HepG2 (cell line): ENCODE data around the gene PPFIA2. TPM values are rescaled to one million over a fixed set of nuclear protein-coding genes. Genes with fewer than 3 reads are reported as not detected.

ENCODE experiments used
- ATAC-seq: fragments of 200-7000 bp; cut with Tn5 transposase; 3 replicates; pipeline ENCODE4 v1.9.1; 2020; ENCODE audit warnings: mild to moderate bottlenecking, moderate library complexity
- BruUV-seq: library from RNA; stranded (reverse); fragments of 400-500 nt; replicated peaks from 2 replicates; lab custom pipeline; 2021; lab: Mats Ljungman, UMichigan
- CTCF ChIA-PET: fragments of 300-600 bp; formaldehyde crosslinking; extraction: SDS; loops from one replicate; lab custom pipeline; 2021; ENCODE audit warnings: low total read pairs, inconsistent platforms, low intra/inter-chr PET ratio; lab: Yijun Ruan, JAX
- POLR2A ChIA-PET: fragments of 350-600 bp; sonication (Branson Sonifier 250); formaldehyde crosslinking; loops from one replicate; lab custom pipeline; 2020; ENCODE audit warnings: antibody characterized with exemption, inconsistent platforms; lab: Yijun Ruan, JAX
- DNase-seq: peaks from one replicate; pipeline ENCODE4 v3.0.0-alpha.2; 2015; ENCODE audit warnings: low spot score
- FAIRE-seq: peaks from 3 replicates; lab custom pipeline; 2011; peaks lifted over from hg19 to GRCh38; lab: Jason Lieb, UNC
- H2AFZ ChIP-seq: one replicate; pipeline ENCODE4 v1.6.1; 2011; ENCODE audit warnings: low read length, inconsistent platforms
- H3K27ac ChIP-seq: fragments of 300-600 bp; 3 replicates; pipeline ENCODE4 v1.8.0; 2011; ENCODE audit warnings: mixed run types, mild to moderate bottlenecking, mixed read lengths, low read length, inconsistent platforms; ENCODE audit not compliant: insufficient read depth; ENCODE audit errors: extremely low read length
- H3K27me3 ChIP-seq, 2 experiments: fragments of 200-600 bp in 1 of 2; 2 replicates in 1 of 2; 3 replicates in 1 of 2; pipeline versions ENCODE4 v1.6.0 to v1.8.0; 2011; ENCODE audit warnings: low read length in 2 of 2, mild to moderate bottlenecking in 2 of 2, moderate library complexity in 2 of 2, inconsistent platforms in 1 of 2; ENCODE audit not compliant: insufficient read depth in 2 of 2, control insufficient read depth in 1 of 2
- H3K36me3 ChIP-seq, 2 experiments: fragments of 200-600 bp in 1 of 2; replicated peaks in 1 of 2; 2 replicates in 1 of 2; 3 replicates in 1 of 2; pipeline versions ENCODE4 v1.5.1 to v1.8.0; 2011; ENCODE audit warnings: low read length in 2 of 2, inconsistent platforms in 1 of 2; ENCODE audit not compliant: insufficient read depth in 2 of 2, control insufficient read depth in 1 of 2
- H3K4me1 ChIP-seq: 2 replicates; pipeline ENCODE4 v1.5.1; 2012; ENCODE audit warnings: low read length, inconsistent platforms; ENCODE audit not compliant: insufficient read depth
- H3K4me2 ChIP-seq: 2 replicates; pipeline ENCODE4 v1.6.0; 2011; ENCODE audit warnings: low read depth, low read length, inconsistent platforms
- H3K4me3 ChIP-seq, 3 experiments: fragments of 200-600 bp in 1 of 3; sonication (generic), shearing (Covaris generic) in 1 of 3; replicated peaks in 1 of 3; 2 replicates each; pipeline ENCODE4 v1.5.1; 2011 to 2016; ENCODE audit warnings: low read length in 3 of 3, inconsistent platforms in 2 of 3, low read depth in 2 of 3, mild to moderate bottlenecking in 2 of 3, control low read depth in 1 of 3, mixed read lengths in 1 of 3; ENCODE audit not compliant: insufficient read depth in 1 of 3
- H3K79me2 ChIP-seq: one replicate; pipeline ENCODE4 v1.6.1; 2011; ENCODE audit warnings: low read length, inconsistent platforms; ENCODE audit not compliant: insufficient read depth
- H3K9ac ChIP-seq: 2 replicates; pipeline ENCODE4 v1.6.0; 2011; ENCODE audit warnings: mild to moderate bottlenecking, low read depth, low read length, inconsistent platforms; ENCODE audit not compliant: insufficient read depth
- H3K9me3 ChIP-seq: 2 replicates; pipeline ENCODE4 v1.5.1; 2012; ENCODE audit warnings: mild to moderate bottlenecking, low read length
- H4K20me1 ChIP-seq: 2 replicates; pipeline ENCODE4 v1.6.0; 2011; ENCODE audit warnings: inconsistent platforms, mild to moderate bottlenecking, low read length, moderate library complexity; ENCODE audit not compliant: insufficient read depth
- POLR2A ChIP-seq, 2 experiments: IDR thresholded peaks; 2 replicates each; pipeline ENCODE4 v1.6.1; 2011; ENCODE audit warnings: low read depth in 2 of 2, low read length in 2 of 2, mild to moderate bottlenecking in 1 of 2, moderate library complexity in 1 of 2; ENCODE audit not compliant: insufficient read depth in 1 of 2
- TCF12 ChIP-seq, 2 experiments: fragments of 450-650 bp in 1 of 2; sonication (generic) in 1 of 2; formaldehyde crosslinking in 1 of 2; IDR thresholded peaks; 2 replicates each; pipeline versions ENCODE4 v1.6.1 to v1.8.0; 2017 to 2022; ENCODE audit warnings: antibody characterized with exemption in 1 of 2, mild to moderate bottlenecking in 1 of 2, missing genetic modification reagents in 1 of 2, moderate library complexity in 1 of 2
- YEATS2 ChIP-seq: sonication (generic); formaldehyde crosslinking; IDR thresholded peaks from 2 replicates; pipeline ENCODE4 v1.4.0; 2020; ENCODE audit warnings: missing genetic modification reagents, borderline replicate concordance
- ZNF607 ChIP-seq: sonication (generic); formaldehyde crosslinking; IDR thresholded peaks from 2 replicates; pipeline ENCODE4 v1.5.1; 2020; ENCODE audit warnings: missing genetic modification reagents, mild to moderate bottlenecking, borderline replicate concordance
- ZNF7 ChIP-seq: IDR thresholded peaks from 2 replicates; pipeline ENCODE4 v1.6.1; 2016; ENCODE audit warnings: missing biosample characterization, missing genetic modification reagents
- WGBS: methylation state at CpG from one replicate; pipeline ENCODE4 v1.1.6; 2017; ENCODE audit warnings: low lambda C conversion rate; 5-methylcytosine and 5-hydroxymethylcytosine counted together
- in situ Hi-C: cut with HindIII; loops from 2 replicates; pipeline ENCODE4 v1.10.0; 2017; ENCODE audit warnings: low pct_unique_long_range_greater_than_20kb; ENCODE audit not compliant: extremely low pct_ligation_motif_present
- intact Hi-C: fragments of 100-400 bp; cut with micrococcal nuclease; formaldehyde crosslinking; loops from one replicate; pipeline ENCODE4 v1.10.0; 2022; ENCODE audit not compliant: unreplicated experiment
- polyA plus RNA-seq, 8 experiments: library from polyadenylated mRNA; depleted of rRNA in 3 of 8; stranded (reverse) in 7 of 8; unstranded in 1 of 8; fragments of >200 nt; fragmentation: Illumina TruSeq in 4 of 8; extraction: Trizol in 4 of 8; gene quantifications; 2 replicates each; pipeline versions ENCODE4 v1.2.1 to v1.2.3, GENCODE V29; 2011 to 2016; ENCODE audit warnings: low read depth in 4 of 8, missing spikeins in 1 of 8, mixed read lengths in 1 of 8; ENCODE audit not compliant: insufficient read depth in 1 of 8
- total RNA-seq, 5 experiments: library from RNA; depleted of rRNA; stranded (reverse); fragments of >200 nt; fragmentation: Illumina TruSeq; extraction: Trizol; gene quantifications; 2 replicates each; pipeline ENCODE4 v1.2.3, GENCODE V29; 2016; ENCODE audit warnings: low read depth in 1 of 5
- TF ChIP-seq, protein P1 (sequence below): sonication (generic); formaldehyde crosslinking; conservative IDR thresholded peaks from 2 replicates; pipeline ENCODE4 v1.8.0; 2022; ENCODE audit warnings: low read depth, missing genetic modification reagents

The PPFIA2 gene
- total and polyA plus RNA-seq, 2 of the 13 experiments (the other 11 are each of a cell fraction or from before 2014, with no cell fraction given): 0.05 TPM; not detected in 1

DNA sequence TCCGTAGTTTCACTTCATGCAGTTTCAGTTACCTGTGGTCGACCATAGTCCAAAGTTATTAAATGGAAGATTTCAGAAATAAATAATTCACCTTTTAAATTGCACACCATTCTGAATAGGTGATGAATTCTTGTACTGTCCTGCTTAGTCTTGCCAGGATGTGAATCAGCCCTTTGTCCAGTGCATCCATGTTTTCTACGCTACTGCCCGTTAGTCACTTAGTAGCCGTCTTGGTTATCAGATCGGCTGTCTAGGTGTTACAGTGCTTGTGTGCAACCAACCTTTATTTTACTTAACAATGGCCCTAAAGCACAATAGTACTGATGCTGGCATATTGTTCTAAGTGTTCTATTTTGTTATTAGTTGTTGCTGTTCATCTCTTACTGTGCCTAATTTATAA lies 534.5 kb downstream of the PPFIA2 start:
- FAIRE-seq: no peak
- in situ Hi-C loops (no loop called here), intact Hi-C loops (no loop called here)
- Histone ChIP-seq H2AFZ (no peak overlapping the region), H4K20me1 (no peaks in the 10 kb centered on the region), H3K4me1 (no peaks in the 10 kb centered on the region), H3K36me3 (peaks cover 8 to 42% of the 10 kb centered on the region in 2 experiments), H3K27me3 (no peaks in the 10 kb centered on the region), H3K4me3 (no peak overlapping the region), H3K4me2 (no peak overlapping the region), H3K27ac (no peak overlapping the region), H3K9ac (no peak overlapping the region)
- WGBS: 97% methylated on average over 6 of the region's 6 CpGs
- POLR2A ChIA-PET: interaction anchor here (0.6 kb wide), 1 partner anchor 293 kb away, joined by 4 read pairs; no protein-coding TSS in a partner anchor
- CTCF ChIA-PET: no interaction called here
- no TSS peak for BruUV-seq
- TF ChIP-seq ZNF607 (CRISPR knock-in tag): no peak
- no peak for TF ChIP-seq ZNF7
- no peak for TF ChIP-seq TCF12 (IDR thresholded peaks at IDR 0.05)
- TF ChIP-seq TCF12 (CRISPR knock-in tag; IDR thresholded peaks at IDR 0.05): no peak
- TF ChIP-seq, protein P1, sequence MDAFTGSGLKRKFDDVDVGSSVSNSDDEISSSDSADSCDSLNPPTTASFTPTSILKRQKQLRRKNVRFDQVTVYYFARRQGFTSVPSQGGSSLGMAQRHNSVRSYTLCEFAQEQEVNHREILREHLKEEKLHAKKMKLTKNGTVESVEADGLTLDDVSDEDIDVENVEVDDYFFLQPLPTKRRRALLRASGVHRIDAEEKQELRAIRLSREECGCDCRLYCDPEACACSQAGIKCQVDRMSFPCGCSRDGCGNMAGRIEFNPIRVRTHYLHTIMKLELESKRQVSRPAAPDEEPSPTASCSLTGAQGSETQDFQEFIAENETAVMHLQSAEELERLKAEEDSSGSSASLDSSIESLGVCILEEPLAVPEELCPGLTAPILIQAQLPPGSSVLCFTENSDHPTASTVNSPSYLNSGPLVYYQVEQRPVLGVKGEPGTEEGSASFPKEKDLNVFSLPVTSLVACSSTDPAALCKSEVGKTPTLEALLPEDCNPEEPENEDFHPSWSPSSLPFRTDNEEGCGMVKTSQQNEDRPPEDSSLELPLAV: no peak
- TF ChIP-seq POLR2A (IDR thresholded peaks at IDR 0.05; ENCODE audit: insufficient read depth in 1 of 2, low read depth in 2 of 2, low read length in 2 of 2): no peak
- no peak for TF ChIP-seq YEATS2 (CRISPR knock-in tag)
- TF ChIP-seq, all 625 proteins: peak for 0
- ATAC-seq (no peak), DNase-seq (no peak)
- Histone ChIP-seq H3K9me3 (no peaks in the 10 kb centered on the region), H3K79me2 (no peaks in the 10 kb centered on the region)
